ENCODE results near the gene RIGI.
A peak's percentile ranks its signal among the peaks of the same experiment; 100 is the strongest.
"Not testable (repeated sequence)": the region's sequence is repeated elsewhere in the genome, so short reads cannot be mapped to it uniquely, and the experiment has no call there.

The RIGI gene

GRCh38 chr9:32526041-32526706 is at the start of gene RIGI:
RIGI (minus strand) TSS chr9:32526196; CDS start chr9:32526166, 30 bp downstream.
- peak; percentile 86 for DNase-seq

GRCh38 chr9:32574858-32575257 is 48.9 kb upstream of the RIGI start:
- DNase-seq: no peak

GRCh38 chr9:32573821-32574220 is 47.8 kb upstream of the RIGI start:
- no peak for DNase-seq

- DNase-seq: peak; percentile 93
These were observed 47.0 kb upstream of the RIGI start, which contains the start of gene NDUFB6 for GRCh38 chr9:32572900-32573523. NDUFB6 (minus strand) TSS chr9:32573159; CDS start chr9:32573060, 99 bp downstream.

GRCh38 chr9:32571969-32572899 is 46.2 kb upstream of the RIGI start:
- DNase-seq: peak; percentile 37

- DNase-seq: no peak
These were observed 44.3 kb upstream of the RIGI start for GRCh38 chr9:32570262-32570661.

GRCh38 chr9:32566770-32567169 is 40.8 kb upstream of the RIGI start:
- DNase-seq: no peak

- no peak for DNase-seq
These were observed 40.0 kb upstream of the RIGI start for GRCh38 chr9:32565967-32566366.

- no peak for DNase-seq
These were observed 32.5 kb upstream of the RIGI start for GRCh38 chr9:32558408-32558934.

- DNase-seq: no peak
These were observed 28.6 kb upstream of the RIGI start for GRCh38 chr9:32554591-32554990.

GRCh38 chr9:32554107-32554506 is 28.1 kb upstream of the RIGI start:
- no peak for DNase-seq

- DNase-seq: peak; percentile 91
These were observed 26.3 kb upstream of the RIGI start, which contains the start of the genes SMIM27 and TOPORS for GRCh38 chr9:32552172-32552872. SMIM27 (plus strand) TSS chr9:32552327; CDS start chr9:32552435, 108 bp downstream. TOPORS (minus strand) TSS chr9:32552586; CDS start chr9:32552436, 150 bp downstream.

- DNase-seq: no peak
These were observed 25.5 kb upstream of the RIGI start for GRCh38 chr9:32551276-32552051.

GRCh38 chr9:32550562-32551275 is 24.7 kb upstream of the RIGI start:
- peak; percentile 84 for DNase-seq

- no peak for DNase-seq
These were observed 24.2 kb upstream of the RIGI start for GRCh38 chr9:32550150-32550561.

GRCh38 chr9:32548213-32548612 is 22.2 kb upstream of the RIGI start:
- DNase-seq: not testable (repeated sequence)

GRCh38 chr9:32545884-32546283 is 19.9 kb upstream of the RIGI start:
- DNase-seq: no peak

- DNase-seq: no peak
These were observed 17.1 kb upstream of the RIGI start for GRCh38 chr9:32543047-32543446.

GRCh38 chr9:32533816-32534215 is 7.8 kb upstream of the RIGI start:
- no peak for DNase-seq

- DNase-seq: no peak
These were observed 7.3 kb upstream of the RIGI start for GRCh38 chr9:32533336-32533735.

GRCh38 chr9:32526707-32527048 is 682 bp upstream of the RIGI start:
- DNase-seq: no peak
